Activated T-cell treated with anti-CD3 and anti-CD28 coated beads, Interleukin-2, amount 50 U/mL, for 24 hours (primary cell): ENCODE measurements around the gene SLC28A3.
"Not testable (repeated sequence)": the region's sequence is repeated elsewhere in the genome, so short reads cannot be mapped to it uniquely, and the experiment has no call there.

Experiments
- DNase-seq: peaks from one replicate; pipeline ENCODE4 v3.0.0-alpha.2; 2020
- H3K27ac Mint-ChIP-seq: 2 replicates; pipeline ENCODE4 v1.8.0; 2020; ENCODE audit warnings: mild to moderate bottlenecking, mixed read lengths
- H3K27me3 Mint-ChIP-seq: 2 replicates; pipeline ENCODE4 v1.8.0; 2020; ENCODE audit warnings: mixed read lengths
- H3K36me3 Mint-ChIP-seq: 2 replicates; pipeline ENCODE4 v1.8.0; 2020; ENCODE audit warnings: low read depth, mixed read lengths
- H3K4me1 Mint-ChIP-seq: 2 replicates; pipeline ENCODE4 v1.8.0; 2020; ENCODE audit warnings: low read depth, mixed read lengths
- H3K4me3 Mint-ChIP-seq: 2 replicates; pipeline ENCODE4 v1.8.0; 2020; ENCODE audit warnings: mild to moderate bottlenecking, moderate library complexity, mixed read lengths
- H3K9me3 Mint-ChIP-seq: 2 replicates; pipeline ENCODE4 v1.8.0; 2020; ENCODE audit warnings: mixed read lengths

Gene SLC28A3

GRCh38 chr9:84367726-84368125, 27.2 kb upstream of the SLC28A3 start:
- H3K27me3 Mint-ChIP-seq: peaks cover 24% of the 10 kb centered on the region
- H3K27ac Mint-ChIP-seq, H3K9me3 Mint-ChIP-seq, H3K4me3 Mint-ChIP-seq, DNase-seq, H3K4me1 Mint-ChIP-seq, H3K36me3 Mint-ChIP-seq: not testable (repeated sequence)

DNA sequence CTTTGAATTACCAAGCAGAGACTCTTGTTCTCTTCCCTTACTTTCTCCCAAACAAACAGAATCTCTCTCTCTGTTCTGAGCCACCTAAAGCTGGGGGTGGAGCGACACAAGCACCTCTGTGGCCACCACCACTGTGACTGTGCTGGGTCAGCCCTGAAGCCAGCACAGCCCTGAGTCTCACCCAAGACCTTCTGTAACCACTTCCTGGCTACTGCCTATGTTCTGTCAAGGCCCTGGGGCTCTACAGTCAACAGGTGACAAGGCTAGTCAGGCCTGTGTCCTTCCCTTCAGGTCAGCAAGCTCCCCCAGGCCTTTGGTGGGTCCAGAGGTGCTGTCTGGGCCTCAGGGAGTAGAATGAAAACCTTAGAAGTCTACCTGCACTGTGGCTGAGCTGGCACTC, 26.1 kb upstream of the SLC28A3 start:
- H3K4me1 Mint-ChIP-seq: peaks cover 2% of the 10 kb centered on the region
- no peak overlapping the region for H3K4me3 Mint-ChIP-seq
- H3K36me3 Mint-ChIP-seq: no peaks in the 10 kb centered on the region
- H3K27me3 Mint-ChIP-seq: peaks cover 21% of the 10 kb centered on the region
- no peak overlapping the region for H3K27ac Mint-ChIP-seq
- no peaks in the 10 kb centered on the region for H3K9me3 Mint-ChIP-seq
- DNase-seq: no peak

- H3K9me3 Mint-ChIP-seq, DNase-seq, H3K4me3 Mint-ChIP-seq, H3K4me1 Mint-ChIP-seq, H3K36me3 Mint-ChIP-seq, H3K27ac Mint-ChIP-seq: not testable (repeated sequence)
- H3K27me3 Mint-ChIP-seq: peaks cover 20% of the 10 kb centered on the region
Measured at GRCh38 chr9:84364894-84365490, 24.4 kb upstream of the SLC28A3 start.

DNA sequence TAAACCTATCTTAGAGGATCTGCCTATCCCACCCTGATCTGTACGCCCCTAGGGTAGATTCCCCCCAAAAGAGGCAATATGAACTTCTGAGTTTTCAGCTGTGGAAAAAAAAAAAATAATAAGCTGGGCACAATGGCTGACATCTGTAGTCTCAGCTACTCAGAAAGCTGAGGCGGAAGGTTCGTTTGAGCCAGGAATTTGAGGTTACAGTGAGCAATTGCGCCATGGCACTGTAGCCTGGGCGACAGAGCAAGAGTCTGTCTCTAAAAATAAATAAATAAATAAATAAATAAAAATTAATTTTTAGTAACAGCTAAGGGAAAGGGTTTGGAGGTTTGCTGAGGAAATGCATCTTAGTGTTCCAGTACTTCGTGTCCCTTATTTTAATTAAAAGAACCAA, 21.1 kb upstream of the SLC28A3 start:
- no peaks in the 10 kb centered on the region for H3K4me1 Mint-ChIP-seq
- no peak overlapping the region for H3K27ac Mint-ChIP-seq
- no peaks in the 10 kb centered on the region for H3K9me3 Mint-ChIP-seq
- H3K27me3 Mint-ChIP-seq: peaks cover 14% of the 10 kb centered on the region
- no peaks in the 10 kb centered on the region for H3K36me3 Mint-ChIP-seq
- DNase-seq: no peak
- H3K4me3 Mint-ChIP-seq: no peak overlapping the region

DNA sequence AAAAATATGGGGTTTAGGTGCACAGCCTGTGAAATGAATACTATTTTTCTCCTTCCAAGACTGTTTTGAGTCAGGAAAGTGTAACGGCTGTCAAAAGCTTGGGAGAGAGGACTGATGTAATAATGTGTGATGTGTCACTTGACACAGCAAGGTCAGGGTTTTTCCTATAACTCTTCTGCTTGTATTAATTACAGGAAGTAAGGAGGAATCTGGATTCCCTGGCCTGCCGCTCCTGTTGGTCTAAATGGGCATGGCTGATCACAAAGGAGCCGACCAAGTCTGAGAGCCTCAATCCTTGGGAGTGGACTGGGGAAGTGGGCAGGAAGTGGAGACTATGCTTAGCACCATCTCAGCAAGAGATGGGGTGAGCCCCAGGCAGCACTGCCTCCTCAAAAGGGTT, 16.7 kb upstream of the SLC28A3 start:
- Mint-ChIP-seq H3K9me3 (no peaks in the 10 kb centered on the region), H3K27ac (no peak overlapping the region), H3K27me3 (no peaks in the 10 kb centered on the region), H3K36me3 (no peaks in the 10 kb centered on the region), H3K4me1 (no peaks in the 10 kb centered on the region), H3K4me3 (no peak overlapping the region)
- no peak for DNase-seq

DNA sequence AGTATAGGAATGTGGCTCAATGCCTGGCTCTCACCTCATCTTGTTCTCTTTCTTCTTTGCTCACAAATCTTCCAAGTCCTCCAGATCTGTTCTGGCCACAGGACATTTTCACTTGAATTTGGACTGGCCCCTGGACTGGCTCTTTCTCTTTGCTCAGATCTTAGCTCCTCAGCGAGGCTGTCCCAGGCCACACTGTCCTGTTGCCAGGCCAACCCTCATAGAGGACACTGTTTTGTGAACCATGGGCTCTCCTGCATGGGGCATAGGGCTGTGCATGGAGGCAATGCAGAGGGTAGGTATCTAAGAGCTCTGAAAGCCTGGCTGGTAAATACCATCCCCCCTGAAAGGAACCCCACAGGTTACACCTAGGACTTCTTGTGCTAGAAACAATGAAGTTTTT, 13.5 kb upstream of the SLC28A3 start:
- no peak overlapping the region for H3K4me3 Mint-ChIP-seq
- no peak overlapping the region for H3K27ac Mint-ChIP-seq
- H3K9me3 Mint-ChIP-seq: no peaks in the 10 kb centered on the region
- no peaks in the 10 kb centered on the region for H3K4me1 Mint-ChIP-seq
- no peaks in the 10 kb centered on the region for H3K36me3 Mint-ChIP-seq
- H3K27me3 Mint-ChIP-seq: no peaks in the 10 kb centered on the region
- DNase-seq: no peak

DNA sequence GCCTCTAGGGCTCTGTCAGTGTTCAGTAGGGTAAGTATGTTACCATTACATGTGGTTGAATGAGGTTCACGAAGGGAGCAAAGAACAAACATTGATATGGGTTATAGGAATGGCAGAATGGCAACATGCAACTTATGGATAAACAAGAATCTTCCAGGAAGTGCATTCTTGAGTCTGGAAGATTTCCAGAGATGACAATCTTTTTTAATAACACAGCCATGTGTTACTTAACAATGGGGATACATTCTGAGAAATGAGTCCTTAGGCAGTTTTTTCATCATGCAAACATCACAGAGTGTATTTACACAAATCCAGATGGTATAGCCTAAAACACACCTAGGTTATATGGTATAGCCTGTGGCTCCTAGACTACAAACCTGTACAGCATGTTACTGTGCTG, 9.1 kb upstream of the SLC28A3 start:
- H3K27ac Mint-ChIP-seq: no peak overlapping the region
- no peaks in the 10 kb centered on the region for H3K36me3 Mint-ChIP-seq
- no peak overlapping the region for H3K4me3 Mint-ChIP-seq
- no peak for DNase-seq
- no peaks in the 10 kb centered on the region for H3K9me3 Mint-ChIP-seq
- no peaks in the 10 kb centered on the region for H3K4me1 Mint-ChIP-seq
- H3K27me3 Mint-ChIP-seq: peaks cover 9% of the 10 kb centered on the region

GRCh38 chr9:84343111-84343521, 2.6 kb upstream of the SLC28A3 start:
- no peak for DNase-seq
- Mint-ChIP-seq H3K4me1 (no peaks in the 10 kb centered on the region), H3K4me3 (no peak overlapping the region), H3K36me3 (no peaks in the 10 kb centered on the region), H3K27ac (no peak overlapping the region), H3K27me3 (peaks cover 10% of the 10 kb centered on the region), H3K9me3 (no peaks in the 10 kb centered on the region)

GRCh38 chr9:84339962-84340361, 596 bp downstream of the SLC28A3 start:
- Mint-ChIP-seq H3K27me3 (peaks cover 3% of the 10 kb centered on the region), H3K4me3 (no peak overlapping the region), H3K9me3 (no peaks in the 10 kb centered on the region), H3K4me1 (no peaks in the 10 kb centered on the region), H3K36me3 (no peaks in the 10 kb centered on the region), H3K27ac (no peak overlapping the region)
- DNase-seq: no peak

DNA sequence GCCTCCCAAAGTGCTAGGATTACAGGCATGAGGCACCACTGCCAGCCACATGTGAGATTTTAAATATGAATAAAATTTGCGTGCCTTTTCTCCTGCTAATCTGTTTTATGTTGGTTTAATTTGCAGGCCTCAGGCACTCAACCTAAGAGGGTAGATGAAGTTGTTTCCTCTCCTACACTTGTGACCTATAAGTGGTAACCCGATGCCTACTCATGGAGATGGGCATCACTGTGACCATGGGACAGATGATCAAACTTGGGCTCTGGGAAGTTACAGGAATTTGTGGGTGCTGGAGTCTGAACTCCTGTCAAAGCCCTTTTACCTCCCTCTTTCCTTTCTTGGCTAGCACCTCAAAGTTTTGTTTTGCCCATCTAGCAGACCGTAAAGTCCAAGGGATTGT, 1.1 kb downstream of the SLC28A3 start:
- H3K36me3 Mint-ChIP-seq: no peaks in the 10 kb centered on the region
- H3K4me3 Mint-ChIP-seq: no peak overlapping the region
- no peaks in the 10 kb centered on the region for H3K27me3 Mint-ChIP-seq
- DNase-seq: no peak
- no peak overlapping the region for H3K27ac Mint-ChIP-seq
- no peaks in the 10 kb centered on the region for H3K9me3 Mint-ChIP-seq
- no peaks in the 10 kb centered on the region for H3K4me1 Mint-ChIP-seq

DNA sequence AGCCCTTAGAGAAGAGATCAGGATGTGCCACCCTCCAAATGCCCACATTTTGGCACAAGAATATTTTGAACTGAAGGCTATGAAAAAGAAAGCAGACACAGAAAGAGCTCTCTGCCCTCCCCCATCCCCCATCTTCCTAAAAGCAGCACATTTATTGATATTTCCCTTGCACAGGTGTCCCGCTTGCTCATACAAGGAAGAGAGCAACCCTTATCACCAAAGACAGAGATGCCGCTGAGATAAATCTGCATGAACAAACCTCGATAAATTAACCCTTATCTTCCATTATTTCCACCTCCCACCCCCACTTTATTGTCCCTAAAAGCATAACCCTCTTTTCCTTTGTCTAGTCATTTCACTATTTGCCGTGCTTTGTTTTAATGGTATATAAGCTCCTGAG, 1.8 kb downstream of the SLC28A3 start:
- Mint-ChIP-seq H3K27ac (no peak overlapping the region), H3K36me3 (no peaks in the 10 kb centered on the region)
- no peak for DNase-seq

DNA sequence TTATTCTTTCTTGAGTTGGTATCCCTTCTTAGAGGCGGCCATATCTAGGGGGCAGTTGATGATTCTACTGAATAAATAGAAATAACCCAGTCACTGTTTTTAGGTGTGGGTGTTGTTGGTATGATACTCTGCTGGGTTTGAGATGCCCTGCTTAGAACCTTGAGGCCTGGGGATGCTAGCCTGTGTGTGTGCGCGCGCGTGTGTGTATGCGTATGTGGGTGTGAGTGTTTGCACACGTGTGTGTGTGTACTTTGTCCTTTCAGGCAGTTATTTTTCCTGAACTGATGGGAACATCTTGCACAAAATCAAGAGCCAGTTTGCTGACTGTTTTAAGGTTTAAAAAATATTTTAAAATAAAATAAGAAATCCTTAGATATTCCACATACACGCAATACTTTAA, 3.3 kb downstream of the SLC28A3 start:
- H3K27me3 Mint-ChIP-seq: no peaks in the 10 kb centered on the region
- no peaks in the 10 kb centered on the region for H3K9me3 Mint-ChIP-seq
- DNase-seq: no peak
- H3K27ac Mint-ChIP-seq: no peak overlapping the region
- no peaks in the 10 kb centered on the region for H3K36me3 Mint-ChIP-seq
- H3K4me3 Mint-ChIP-seq: no peak overlapping the region
- no peaks in the 10 kb centered on the region for H3K4me1 Mint-ChIP-seq

More for the DNA sequence above, 1.8 kb downstream of the SLC28A3 start:
- Mint-ChIP-seq H3K27me3 (no peaks in the 10 kb centered on the region), H3K4me3 (no peak overlapping the region), H3K9me3 (no peaks in the 10 kb centered on the region), H3K4me1 (no peaks in the 10 kb centered on the region)

DNA sequence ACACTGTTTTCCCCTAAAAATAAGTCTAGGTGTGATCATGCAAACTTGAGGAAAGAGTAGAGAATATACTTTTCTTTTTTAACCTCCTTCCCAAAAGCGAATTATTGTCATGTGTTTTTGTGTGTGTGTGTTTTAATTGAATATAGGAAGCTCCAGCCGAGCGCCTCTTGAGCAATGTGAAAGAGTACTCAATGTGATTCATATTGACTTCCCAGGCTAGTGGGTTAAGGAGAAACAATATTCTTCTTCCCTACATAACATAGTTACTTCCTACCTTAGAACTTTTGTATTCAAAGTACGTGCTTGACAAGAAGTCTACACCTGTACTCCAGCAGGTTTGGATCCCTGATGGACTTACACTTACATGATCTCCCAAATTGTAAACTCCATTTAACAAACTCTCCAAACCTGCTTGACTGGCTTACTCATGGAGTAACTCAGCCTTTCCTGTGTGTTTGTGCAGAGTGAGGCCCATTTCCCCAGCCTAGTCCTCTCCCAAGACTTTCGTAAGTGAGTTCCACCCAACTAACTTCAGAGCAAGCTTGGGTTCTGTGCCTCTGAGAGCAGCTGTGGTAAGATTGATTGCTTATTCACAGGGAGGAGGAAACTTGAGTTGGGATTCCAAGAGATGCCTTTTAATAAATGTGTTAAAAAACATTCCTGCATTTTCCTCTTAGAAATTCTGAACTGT, 9.3 kb downstream of the SLC28A3 start:
- H3K4me1 Mint-ChIP-seq: no peaks in the 10 kb centered on the region
- no peaks in the 10 kb centered on the region for H3K36me3 Mint-ChIP-seq
- no peak overlapping the region for H3K27ac Mint-ChIP-seq
- H3K9me3 Mint-ChIP-seq: peaks cover 7% of the 10 kb centered on the region
- DNase-seq: no peak
- peaks cover 3% of the 10 kb centered on the region for H3K27me3 Mint-ChIP-seq
- H3K4me3 Mint-ChIP-seq: no peak overlapping the region

DNA sequence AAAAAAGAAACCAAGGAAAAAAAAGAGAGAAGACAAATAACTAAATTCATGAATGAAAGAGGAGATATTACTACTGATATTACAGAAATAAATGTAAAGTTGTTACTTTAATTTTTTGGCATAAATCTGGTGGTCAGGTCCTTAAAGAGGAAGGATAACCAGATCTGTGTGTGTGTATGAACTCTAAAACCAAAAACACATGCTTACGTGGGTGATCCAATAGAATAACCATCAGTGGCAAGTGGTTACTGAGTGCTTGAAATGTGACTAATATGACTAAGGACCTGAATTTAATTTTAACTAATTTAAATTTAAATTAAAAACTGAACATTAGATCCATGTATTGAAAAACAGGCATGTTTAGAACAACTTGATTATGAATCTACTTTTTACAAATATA, 10.3 kb downstream of the SLC28A3 start:
- no peak for DNase-seq
- Mint-ChIP-seq H3K4me1 (no peaks in the 10 kb centered on the region), H3K27me3 (peaks cover 3% of the 10 kb centered on the region), H3K27ac (no peak overlapping the region), H3K36me3 (no peaks in the 10 kb centered on the region), H3K4me3 (no peak overlapping the region), H3K9me3 (peaks cover 7% of the 10 kb centered on the region)

DNA sequence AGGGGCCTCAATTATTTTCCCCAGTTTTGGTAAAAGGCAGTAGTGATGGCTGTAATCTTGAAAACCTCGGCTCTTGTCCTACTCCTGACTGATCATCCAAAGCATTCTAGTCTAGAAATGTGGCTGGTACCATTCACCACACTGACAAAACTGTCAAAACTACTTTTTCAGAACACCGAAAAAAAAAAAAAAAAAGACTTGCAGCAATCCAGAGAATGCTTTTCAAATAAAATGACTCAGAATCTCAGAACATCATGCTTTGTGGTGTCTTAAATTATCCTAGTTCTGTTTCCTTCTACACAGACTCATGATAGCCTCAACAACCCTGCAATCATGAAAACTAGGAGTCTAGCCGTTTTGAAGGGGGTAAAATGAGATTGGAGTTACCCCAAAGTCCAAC, 13.4 kb downstream of the SLC28A3 start:
- H3K4me3 Mint-ChIP-seq: no peak overlapping the region
- H3K9me3 Mint-ChIP-seq: peaks cover 7% of the 10 kb centered on the region
- no peak overlapping the region for H3K27ac Mint-ChIP-seq
- no peaks in the 10 kb centered on the region for H3K36me3 Mint-ChIP-seq
- H3K4me1 Mint-ChIP-seq: no peaks in the 10 kb centered on the region
- H3K27me3 Mint-ChIP-seq: peaks cover 3% of the 10 kb centered on the region
- DNase-seq: no peak
